Activated gamma-delta T cell treated with Interleukin-2 at 50 U/mL for 16 hours (primary cell): ENCODE results near the gene CLEC2A.
"Not testable (repeated sequence)": the region's sequence is repeated elsewhere in the genome, so short reads cannot be mapped to it uniquely, and the experiment has no call there.

Experiments
- DNase-seq: peaks from one replicate; pipeline ENCODE4 v3.0.0-alpha.2; 2020

The CLEC2A gene

GRCh38 chr12:9932270-9932669, at the start of gene CLEC2A:
Gene CLEC2A (minus strand): TSS chr12:9932370. CDS start chr12:9932329, 41 bp downstream.
- DNase-seq = no peak

GRCh38 chr12:9980126-9980525, 48.0 kb upstream of the CLEC2A start:
- no peak for DNase-seq

- DNase-seq = no peak
Observed at GRCh38 chr12:9977916-9978315, 45.7 kb upstream of the CLEC2A start.

- DNase-seq = not testable (repeated sequence)
Observed at GRCh38 chr12:9976626-9977025, 44.5 kb upstream of the CLEC2A start.

- no peak for DNase-seq
Observed at GRCh38 chr12:9975614-9976013, 43.4 kb upstream of the CLEC2A start.

GRCh38 chr12:9974731-9975130, 42.6 kb upstream of the CLEC2A start:
- not testable (repeated sequence) for DNase-seq

GRCh38 chr12:9973949-9974348, 41.8 kb upstream of the CLEC2A start:
- no peak for DNase-seq

- DNase-seq = no peak
Observed at GRCh38 chr12:9971181-9971580, 39.0 kb upstream of the CLEC2A start, which contains the start of gene CLEC12A. Gene CLEC12A (plus strand): TSS chr12:9971409. CDS start chr12:9971597, 188 bp downstream.

GRCh38 chr12:9969673-9970072, 37.5 kb upstream of the CLEC2A start:
- no peak for DNase-seq

- DNase-seq = no peak
Observed at GRCh38 chr12:9961901-9962300, 29.7 kb upstream of the CLEC2A start.

GRCh38 chr12:9961106-9961505, 28.9 kb upstream of the CLEC2A start:
- DNase-seq = no peak

- no peak for DNase-seq
Observed at GRCh38 chr12:9960590-9960989, 28.4 kb upstream of the CLEC2A start.

- no peak for DNase-seq
Observed at GRCh38 chr12:9957834-9958233, 25.7 kb upstream of the CLEC2A start.

GRCh38 chr12:9952954-9953729, 21.0 kb upstream of the CLEC2A start:
- DNase-seq = not testable (repeated sequence)

- DNase-seq = peak; percentile 36
Observed at GRCh38 chr12:9951026-9951675, 19.0 kb upstream of the CLEC2A start.

GRCh38 chr12:9948606-9949296, 16.6 kb upstream of the CLEC2A start:
- no peak for DNase-seq

- no peak for DNase-seq
Observed at GRCh38 chr12:9947674-9948073, 15.5 kb upstream of the CLEC2A start.

- no peak for DNase-seq
Observed at GRCh38 chr12:9944391-9944790, 12.2 kb upstream of the CLEC2A start.

GRCh38 chr12:9943240-9943639, 11.1 kb upstream of the CLEC2A start:
- DNase-seq = no peak

GRCh38 chr12:9941838-9942237, 9.7 kb upstream of the CLEC2A start:
- no peak for DNase-seq

GRCh38 chr12:9940375-9940774, 8.2 kb upstream of the CLEC2A start:
- no peak for DNase-seq

- no peak for DNase-seq
Observed at GRCh38 chr12:9936591-9936990, 4.4 kb upstream of the CLEC2A start.

GRCh38 chr12:9935026-9935425, 2.9 kb upstream of the CLEC2A start:
- no peak for DNase-seq

- no peak for DNase-seq
Observed at GRCh38 chr12:9933958-9934357, 1.8 kb upstream of the CLEC2A start.
